Measurements from ENCODE around the gene KCNAB1.
"Not testable (repeated sequence)": the region's sequence is repeated elsewhere in the genome, so short reads cannot be mapped to it uniquely, and the experiment has no call there.

The KCNAB1 gene

DNA sequence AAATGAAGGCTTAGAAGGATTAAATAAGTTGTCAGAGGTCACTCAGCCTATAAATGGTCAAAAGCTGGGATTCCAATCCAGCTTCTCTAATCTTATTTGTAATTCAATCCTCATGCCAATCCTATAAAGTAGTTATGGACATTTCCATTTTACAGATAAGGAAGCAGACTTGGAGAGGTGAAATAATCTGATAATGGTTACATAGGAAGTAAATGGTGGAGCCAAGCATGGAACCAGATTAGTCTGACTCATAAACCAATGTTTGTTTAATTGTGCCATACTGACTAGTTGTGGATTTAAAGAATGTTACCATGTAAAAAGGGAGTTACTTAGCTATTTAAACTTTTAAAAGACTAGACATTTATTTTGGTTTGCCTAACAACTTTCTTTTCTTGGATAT is 59.7 kb downstream of the KCNAB1 start:
- peak; percentile 19 for DNase-seq

GRCh38 chr3:156181509-156181908 is 61.1 kb downstream of the KCNAB1 start:
- peak; percentile 51 for DNase-seq

GRCh38 chr3:156183396-156183795 is 63.0 kb downstream of the KCNAB1 start:
- DNase-seq: no peak

GRCh38 chr3:156184156-156184555 is 63.8 kb downstream of the KCNAB1 start:
- no peak for DNase-seq

- no peak for DNase-seq
Measured at GRCh38 chr3:156187146-156187769, 66.9 kb downstream of the KCNAB1 start.

DNA sequence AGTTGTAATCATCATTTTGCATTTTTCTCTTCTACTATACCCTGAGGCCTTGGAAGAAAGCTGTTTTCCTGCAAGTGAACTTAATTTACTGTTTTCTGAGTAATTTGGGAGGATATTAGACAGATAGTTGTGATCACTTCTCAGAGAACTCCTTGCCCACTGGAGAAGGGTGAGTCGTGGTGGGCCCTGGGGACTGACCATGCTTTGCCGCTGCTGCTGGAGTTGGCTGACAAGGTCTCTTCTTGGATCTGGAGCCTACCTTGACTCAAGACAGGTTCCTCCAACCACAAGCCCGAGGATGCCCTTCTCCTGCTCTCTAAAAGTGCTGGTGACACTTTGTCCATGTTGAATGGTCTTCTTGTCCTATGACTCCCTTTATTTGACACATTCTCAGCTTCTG is 68.4 kb downstream of the KCNAB1 start:
- DNase-seq: no peak

- DNase-seq: no peak
Measured at GRCh38 chr3:156189927-156190326, 69.5 kb downstream of the KCNAB1 start.

DNA sequence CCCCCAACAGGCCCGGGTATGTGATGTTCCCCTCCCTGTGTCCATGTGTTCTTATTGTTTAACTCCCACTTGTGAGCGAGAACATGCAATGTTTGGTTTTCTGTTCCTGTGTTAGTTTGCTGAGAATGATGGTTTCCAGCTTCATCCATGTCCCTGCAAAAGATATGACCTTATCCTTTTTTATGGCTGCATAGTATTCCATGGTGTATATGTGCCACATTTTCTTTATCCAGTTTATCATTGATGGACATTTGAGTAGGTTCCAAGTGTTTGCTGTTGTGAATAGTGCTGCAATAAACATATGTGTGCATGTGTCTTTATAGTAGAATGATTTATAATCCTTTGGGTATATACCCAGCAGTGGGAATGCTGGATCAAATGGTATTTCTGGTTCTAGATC is 74.6 kb downstream of the KCNAB1 start:
- not testable (repeated sequence) for DNase-seq

GRCh38 chr3:156197152-156197551 is 76.8 kb downstream of the KCNAB1 start:
- DNase-seq: not testable (repeated sequence)

GRCh38 chr3:156201411-156202405 is 81.3 kb downstream of the KCNAB1 start:
- DNase-seq: no peak

GRCh38 chr3:156206157-156206556 is 85.8 kb downstream of the KCNAB1 start:
- DNase-seq: no peak

GRCh38 chr3:156207802-156208685 is 87.7 kb downstream of the KCNAB1 start:
- no peak for DNase-seq

DNA sequence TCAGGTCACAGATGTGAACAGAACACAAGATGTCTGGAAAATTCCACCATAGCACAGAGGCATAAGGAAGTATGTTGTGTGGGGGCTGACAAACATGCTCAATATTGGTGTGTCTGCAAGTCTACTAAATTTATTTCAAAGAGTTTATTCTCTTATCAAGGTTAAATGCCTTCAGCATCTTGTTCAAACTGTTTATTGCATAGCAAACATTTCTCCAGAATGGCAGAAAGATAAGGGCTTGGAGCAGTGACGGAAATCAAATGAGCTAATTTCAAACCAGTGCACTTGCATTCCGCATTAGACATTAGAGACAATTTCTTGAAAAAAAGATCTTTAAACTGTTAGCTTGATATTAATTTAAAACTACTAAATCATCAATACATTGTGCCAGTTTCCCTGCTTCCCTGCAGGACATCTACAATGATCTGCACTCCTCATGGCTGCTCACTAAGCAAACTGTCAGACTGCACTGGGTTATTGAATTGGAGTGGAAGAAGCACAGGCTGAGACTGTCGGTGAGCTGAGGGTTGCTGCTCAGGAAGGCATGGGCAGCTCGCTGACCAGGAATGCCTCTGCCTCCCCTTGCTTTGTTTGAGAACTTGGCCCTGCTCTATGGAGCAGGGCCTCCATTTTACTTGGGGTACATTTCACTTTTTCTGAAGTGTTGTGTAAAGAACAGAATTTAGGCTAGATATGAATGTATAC is 89.4 kb downstream of the KCNAB1 start:
- DNase-seq: no peak

DNA sequence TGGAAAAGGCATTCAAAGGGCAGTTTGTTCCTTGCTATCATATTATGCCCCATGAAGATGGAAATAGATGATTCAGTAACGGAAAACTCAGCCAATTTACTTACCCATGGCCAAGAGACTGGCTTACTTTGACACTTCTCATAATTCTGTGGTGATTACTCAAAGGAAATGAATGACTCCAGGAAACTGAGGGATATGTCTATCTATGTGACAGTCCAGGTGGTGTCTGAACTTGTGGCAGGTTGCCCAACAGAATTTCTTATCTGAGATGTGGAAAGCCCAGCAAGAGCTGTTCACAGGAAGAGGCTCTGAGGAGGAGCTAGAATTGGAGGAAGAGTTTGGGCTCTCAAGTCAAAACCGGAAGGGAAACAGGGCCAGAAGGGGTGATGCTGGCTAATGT is 91.2 kb downstream of the KCNAB1 start:
- no peak for DNase-seq

DNA sequence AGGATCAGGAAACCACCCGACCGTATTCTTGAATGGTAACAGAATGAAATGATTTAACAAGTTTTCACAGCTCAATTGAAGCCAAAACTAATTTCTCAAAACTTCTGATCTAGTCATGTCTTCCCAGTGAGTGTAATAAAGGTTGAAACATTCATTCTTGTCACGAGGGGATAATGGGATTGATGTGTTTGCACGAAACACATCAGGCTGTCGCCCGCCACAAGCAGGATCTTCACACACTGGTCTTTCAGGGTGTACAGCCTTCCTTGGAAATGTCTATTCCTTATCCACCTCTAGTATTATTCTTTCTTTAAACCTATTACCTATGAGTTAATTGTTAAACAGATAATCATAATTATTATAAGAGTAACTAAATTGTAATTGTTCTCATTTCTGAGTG is 94.3 kb downstream of the KCNAB1 start:
- DNase-seq: no peak

- no peak for DNase-seq
Measured at GRCh38 chr3:156215751-156216150, 95.4 kb downstream of the KCNAB1 start.

DNA sequence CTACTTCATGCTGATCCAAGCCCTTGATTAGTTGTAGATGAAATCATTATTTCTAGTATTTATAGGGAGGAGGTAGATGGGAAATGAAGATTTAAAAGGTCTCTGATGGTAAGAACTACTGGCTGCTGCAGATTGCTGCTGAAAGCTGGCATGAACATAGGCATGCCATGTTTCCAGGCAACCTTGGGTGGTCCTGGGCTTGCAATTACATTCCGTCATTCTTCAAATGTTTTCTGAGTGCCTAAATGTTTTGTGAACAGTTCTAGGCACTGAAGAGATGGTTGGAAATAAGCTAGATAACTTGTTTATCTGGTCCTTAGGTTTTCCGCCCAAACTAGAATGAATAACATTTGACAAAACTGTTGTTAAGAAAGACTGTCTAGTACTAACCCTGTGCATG is 95.8 kb downstream of the KCNAB1 start:
- no peak for DNase-seq

DNA sequence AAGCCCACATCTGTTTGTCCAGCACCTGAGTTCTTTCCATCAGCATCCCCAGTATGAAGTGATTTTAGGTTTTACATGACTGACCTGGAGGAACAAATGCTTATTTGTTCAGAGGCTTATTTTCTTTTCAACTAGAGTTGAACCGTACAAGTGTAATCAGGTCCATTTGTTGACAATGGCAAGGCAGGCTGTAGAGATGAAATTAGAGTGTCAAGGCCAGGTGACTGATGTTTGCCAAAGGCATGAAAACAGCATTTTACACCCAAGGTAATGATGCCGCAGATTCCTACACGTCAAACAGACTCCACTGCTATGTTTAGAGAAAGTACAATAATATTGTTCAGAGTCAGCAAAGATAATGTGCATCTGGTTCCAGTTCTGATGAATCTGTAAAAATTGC is 96.5 kb downstream of the KCNAB1 start:
- DNase-seq: no peak

DNA sequence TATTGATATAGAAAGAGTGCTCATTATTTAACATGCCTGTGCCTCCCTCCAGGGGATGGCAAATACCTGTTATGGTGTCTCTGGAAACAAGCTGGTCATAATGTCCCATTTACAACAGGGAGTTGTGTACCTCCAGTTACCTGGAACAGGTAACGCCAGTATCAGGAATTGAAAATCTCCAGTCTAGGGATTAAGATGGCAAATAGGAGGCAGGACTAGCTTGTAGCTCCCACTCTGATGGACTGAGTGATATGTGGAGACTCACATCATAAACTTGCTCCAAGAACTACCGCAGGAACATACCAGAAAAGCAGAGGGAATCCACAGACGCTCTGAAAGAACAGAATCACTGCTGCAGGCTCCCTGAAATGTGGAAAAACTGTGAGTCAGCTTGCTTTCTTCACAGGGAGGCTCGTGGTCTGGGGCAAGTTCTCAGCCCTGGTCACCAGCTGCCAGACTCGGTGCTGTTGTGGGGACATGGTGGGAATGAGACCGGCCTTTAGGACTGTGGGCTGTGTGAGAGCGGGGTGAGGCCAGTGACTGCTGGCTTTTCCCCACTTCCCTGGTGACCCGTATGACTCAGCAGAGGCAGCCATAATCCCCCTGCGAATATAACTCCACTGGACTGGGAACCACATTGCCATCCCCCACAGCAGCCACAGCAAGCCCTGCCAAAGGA is 97.4 kb downstream of the KCNAB1 start:
- DNase-seq: no peak

DNA sequence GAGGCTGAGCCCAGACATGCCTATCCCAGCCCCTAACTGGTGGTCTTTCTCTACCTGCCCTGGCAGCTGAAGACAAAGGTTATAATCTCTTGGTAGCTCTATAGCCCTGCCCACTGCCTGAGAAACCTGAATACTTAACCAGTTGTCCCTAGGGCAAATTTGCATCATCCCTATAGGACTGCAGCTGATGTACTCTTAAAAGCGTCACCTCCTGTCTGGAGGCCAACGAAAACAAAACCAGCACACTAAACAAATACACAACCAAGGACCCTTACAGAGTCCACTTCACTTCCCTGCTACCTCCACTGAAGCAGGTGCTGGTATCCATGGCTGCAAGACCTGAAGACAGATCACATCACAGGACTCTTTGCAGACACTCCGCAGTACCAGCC is 98.0 kb downstream of the KCNAB1 start:
- DNase-seq: no peak

GRCh38 chr3:156222381-156222780 is 102.0 kb downstream of the KCNAB1 start:
- not testable (repeated sequence) for DNase-seq

DNA sequence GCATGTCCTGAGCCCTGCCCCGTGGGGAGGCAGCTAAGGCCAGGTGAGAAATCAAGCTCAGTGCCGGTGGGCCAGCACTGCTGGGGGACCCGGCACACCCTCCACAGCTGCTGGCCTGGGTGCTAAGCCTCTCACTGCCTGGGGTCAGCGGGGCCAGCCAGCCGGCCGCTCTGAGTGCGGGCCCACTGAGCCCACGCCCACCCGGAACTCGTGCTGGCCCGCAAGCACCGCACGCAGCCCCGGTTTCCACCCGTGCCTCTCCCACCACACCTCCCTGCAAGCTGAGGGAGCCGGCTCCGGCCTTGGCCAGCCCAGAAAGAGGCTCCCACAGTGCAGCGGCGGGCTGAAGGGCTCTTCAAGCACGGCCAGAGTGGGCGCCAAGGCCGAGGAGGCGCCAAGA is 103.7 kb downstream of the KCNAB1 start:
- DNase-seq: not testable (repeated sequence)

Data from HCEC 1CT (cell line).